Right renal pelvis (tissue), 4 donors: ENCODE results near the gene DIDO1. TPM values are rescaled to one million over a fixed set of nuclear protein-coding genes. Genes with fewer than 3 reads are reported as not detected.

ENCODE experiments used
- DNase-seq, 4 donors: peaks; one replicate each; pipeline ENCODE4 v3.0.0-alpha.2; 2013; ENCODE audit warnings: low read depth in 4 of 4, low spot score in 3 of 4, missing footprints in 1 of 4
- polyA plus RNA-seq, 4 donors: library from polyadenylated mRNA; unstranded; fragments of 120-200 nt; gene quantifications; one replicate each; pipeline ENCODE4 v1.2.1, GENCODE V29; 2013; ENCODE audit not compliant: insufficient read length in 4 of 4

DIDO1 gene
- polyA plus RNA-seq, 4 donors: 52.3 to 61.3 (median 59.1) TPM

DNA sequence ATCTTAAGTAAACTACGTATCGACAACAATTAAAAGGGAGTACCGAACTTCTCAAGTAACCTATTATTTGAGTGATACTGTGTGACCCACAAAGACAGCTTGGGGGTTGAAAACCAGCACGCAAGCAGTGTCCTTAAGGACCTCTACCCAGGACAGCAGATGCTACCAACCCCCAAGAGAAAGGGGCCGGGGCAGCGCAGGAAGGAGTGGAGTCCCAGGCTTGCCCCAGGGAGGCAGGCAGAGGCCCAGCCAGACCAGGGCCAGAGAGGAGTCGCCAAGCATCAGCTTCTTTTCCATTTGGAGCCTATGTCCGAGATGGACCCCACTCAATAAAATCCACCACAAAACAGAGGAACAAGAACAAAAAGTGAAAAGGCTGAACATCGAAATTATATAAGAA, 11.9 kb downstream of the DIDO1 start:
- no peak for DNase-seq

DNA sequence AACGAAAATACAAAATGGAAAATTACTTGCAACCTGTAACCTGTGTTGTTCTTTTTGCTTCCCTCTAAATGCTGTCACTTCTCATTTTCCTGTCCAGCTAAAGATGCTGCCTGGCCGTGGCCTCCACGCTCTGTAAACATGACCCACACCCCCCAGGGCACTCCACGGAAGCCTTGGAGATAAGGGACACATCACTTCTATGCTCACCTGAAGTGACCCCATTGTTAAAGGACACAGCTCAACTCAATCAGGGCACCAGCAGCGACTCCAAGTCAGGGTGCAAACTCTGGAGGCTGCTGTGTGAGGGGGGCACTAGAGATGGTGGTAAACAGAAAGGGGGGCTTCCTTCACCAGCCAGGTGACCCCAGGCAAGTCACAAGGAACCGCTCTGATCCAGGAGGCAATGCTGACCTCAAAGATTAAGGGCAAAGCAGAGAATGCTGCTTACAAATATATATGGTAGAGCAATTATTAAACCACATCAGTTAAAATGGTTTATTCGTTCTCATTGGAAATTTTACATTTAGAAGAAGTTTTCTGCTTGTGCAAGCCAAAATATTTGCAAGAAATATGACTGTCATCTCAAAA, 13.2 kb downstream of the DIDO1 start:
- no peak for DNase-seq

DNA sequence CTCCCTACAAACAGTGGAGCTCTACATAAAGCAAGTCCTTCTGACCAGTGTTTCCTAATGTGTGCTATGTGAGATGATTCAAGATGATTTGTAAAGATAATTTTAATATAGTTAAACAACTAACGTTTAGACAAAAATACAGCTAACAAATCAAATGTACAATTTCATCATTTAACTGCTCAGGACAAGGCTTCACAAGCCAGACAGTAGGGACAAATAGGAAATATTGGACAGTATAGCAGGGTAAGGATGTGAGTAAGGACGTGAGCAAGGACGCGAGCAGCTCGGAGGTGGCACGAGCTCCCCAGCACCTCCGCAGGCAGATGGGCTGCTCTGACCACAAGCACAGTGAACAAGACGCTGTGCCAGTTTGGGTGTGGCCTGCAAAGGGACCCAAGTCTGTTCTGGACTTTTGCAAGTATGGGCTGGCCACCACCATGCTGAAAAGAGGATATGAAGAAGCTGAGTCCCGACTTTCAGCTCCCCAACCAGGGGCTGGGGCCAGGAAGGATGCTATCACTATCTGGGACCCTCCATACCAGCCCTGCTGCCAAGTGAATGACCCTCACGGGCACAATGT, 14.5 kb downstream of the DIDO1 start:
- DNase-seq: no peak

DNA sequence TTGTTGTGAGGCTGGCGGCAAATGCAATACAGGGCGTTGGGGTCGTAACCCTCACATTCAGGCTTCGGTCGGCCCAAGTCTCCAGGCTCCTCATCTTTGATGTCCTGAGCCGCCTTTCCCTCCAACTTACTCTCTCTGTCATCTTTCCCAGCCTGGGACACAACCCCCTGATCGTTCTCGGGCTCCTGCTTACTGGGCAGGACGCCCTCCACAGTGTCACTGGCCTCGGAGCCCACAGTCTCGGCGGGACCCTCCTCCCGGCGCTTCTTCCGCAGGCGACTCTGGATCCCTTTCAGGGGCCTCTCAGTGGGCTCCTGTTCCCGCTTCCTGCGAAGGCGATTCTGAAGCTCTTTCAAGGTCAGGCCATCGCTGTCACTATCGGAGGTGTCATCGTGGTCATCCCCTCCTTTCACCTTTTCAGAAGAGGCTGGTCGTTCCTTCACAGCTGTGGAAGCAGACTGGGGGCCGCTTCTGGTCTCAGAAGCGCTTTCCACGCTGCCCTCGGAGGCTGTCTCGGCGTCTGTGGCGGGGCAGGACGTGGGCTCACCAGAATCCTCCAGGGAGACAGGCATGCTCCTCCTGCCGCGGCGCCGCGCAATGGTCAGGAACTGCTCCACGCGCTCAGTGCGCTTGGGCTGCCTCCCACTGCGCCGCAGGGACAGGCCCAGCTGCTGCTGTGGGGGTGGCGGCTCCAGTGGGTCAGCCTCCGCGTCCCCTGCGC, 15.4 kb downstream of the DIDO1 start:
- DNase-seq: no peak

DNA sequence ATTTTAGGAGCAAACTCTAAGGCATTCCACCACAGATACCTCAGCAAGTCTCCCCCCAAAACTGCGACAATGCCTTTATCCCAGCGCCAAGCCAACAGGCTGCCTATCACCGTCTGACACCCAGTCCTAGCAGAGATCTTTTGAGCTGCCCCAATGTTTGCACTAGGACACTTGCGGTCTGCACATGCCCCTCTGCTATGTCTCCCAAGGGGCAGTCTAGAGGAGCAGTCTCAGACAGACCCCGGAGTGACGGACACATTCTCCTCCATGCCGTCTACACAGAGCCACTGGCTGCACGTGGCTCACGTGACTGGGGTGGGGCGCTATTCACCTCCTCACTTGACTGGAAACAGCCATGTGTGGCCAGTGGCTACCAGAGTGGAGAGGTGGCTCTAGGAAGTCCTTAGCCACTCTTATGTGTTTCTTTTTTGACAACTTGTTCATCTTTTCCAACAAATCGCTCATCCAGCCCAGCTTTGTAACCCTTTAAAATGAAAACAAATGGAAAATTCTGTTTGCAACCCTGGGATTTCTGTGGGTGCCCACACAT, 16.0 kb downstream of the DIDO1 start:
- no peak for DNase-seq

DNA sequence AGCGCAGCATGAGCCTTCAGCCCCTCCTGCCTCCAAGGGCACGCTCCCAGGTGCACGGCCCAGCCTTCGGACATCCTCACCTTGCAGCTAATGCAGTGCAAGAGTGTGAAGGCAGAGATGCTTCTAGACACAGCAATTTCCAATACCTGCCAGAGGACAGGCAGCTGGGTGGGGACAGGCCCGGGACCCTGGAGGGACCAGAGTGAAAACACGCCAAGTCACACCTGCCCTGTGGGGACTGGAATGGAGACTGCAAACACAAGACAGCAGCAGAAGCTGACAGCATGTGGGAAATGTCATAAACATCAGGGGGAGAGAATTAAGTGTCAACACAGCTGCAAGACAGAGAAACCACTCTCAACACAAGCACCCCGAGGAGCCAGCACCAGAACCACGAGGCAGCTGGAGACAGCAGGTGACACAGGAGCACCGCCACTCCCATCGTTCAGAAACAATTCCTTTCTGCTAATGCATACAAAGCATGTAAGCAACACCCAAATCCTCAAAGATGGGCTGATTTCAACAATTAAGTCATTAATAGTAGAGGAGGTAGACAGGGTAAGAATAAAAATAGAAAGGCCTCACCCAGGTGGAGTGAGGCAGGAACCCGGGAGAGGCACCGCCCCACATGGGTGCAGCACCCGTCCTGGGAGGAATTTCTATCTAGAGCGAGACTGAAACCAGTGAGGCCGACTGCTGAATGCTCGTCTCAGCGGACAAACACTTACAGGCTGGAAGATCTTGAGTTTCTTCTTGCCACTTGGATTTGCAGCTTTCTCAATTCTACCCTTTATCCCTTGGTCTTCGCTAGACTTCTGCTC, 17.1 kb downstream of the DIDO1 start:
- no peak for DNase-seq

DNA sequence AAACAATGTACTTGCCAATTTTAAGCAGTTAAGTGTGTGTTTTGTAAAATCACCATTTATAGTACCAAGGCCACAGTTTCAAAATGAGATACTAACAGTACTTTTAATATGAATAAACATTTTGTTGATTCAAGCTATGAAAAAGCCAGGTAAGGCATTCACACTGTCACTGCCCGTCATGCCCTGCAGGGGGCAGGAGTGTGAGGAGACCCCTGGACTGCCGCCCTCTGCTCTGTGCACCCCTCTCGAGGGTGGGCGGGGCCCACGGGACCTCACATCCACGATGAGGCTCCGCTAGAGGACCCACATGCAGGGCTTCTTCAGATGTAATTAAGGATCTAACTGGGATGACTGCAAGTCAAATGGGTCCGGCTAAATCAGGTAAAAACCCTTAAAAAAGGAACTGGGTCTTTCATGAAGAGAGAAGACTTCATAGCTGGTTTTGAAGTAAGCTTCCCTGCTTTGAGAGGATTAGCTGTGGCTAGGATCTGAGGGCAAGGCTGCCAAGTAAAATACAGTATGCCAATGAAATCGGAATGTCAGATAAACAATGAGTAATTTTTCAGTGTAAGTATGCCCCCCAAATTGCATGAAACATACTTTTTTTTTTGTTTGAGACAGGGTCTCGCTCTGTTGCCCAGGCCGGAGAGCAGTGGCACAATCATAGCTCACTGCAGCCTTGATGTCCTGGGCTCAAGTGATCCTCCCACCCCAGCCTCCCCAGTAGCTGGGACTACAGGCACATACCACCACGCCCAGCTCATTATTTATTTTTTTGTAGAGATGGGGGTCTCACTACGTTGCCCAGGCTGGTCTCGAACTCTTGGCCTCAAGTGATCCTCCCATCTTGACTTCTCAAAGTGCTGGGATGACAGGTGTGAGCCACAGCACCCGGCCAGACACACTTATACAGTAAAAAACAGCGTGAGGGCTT, 18.7 kb downstream of the DIDO1 start:
- DNase-seq: no peak

DNA sequence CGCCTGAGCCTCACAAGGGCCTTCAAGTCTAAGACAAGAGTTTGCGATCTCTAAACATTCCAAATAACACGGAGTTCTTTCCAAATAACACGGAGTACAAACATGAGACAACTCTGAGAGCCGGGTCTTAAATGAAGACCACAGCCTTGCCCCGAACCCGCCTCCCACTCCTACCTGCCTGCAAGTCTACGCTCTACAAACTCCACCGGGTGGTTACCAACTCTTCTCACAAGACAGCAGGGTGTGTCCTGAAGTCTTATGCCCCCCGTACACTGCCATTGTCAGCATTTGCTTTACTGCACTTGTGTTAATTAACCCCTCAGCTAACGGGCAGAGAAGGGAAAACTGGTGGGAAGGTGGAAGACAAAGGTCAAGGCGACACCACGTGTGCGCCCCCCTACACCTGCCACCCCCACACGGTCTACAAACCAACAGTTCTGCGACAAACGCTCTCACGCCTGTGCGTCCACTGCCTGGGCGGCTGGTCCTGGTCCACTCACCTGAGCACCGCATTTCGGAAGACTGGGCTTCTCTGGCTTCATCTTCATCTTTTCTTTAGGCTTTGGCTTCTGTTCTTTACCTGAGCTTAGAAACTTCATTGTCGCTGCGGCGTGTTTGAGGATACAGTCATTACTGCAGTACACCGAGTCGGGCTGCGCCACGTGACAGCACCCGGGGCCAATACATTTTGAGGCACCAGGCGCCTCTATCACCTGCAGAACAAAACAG, 19.5 kb downstream of the DIDO1 start:
- no peak for DNase-seq

DNA sequence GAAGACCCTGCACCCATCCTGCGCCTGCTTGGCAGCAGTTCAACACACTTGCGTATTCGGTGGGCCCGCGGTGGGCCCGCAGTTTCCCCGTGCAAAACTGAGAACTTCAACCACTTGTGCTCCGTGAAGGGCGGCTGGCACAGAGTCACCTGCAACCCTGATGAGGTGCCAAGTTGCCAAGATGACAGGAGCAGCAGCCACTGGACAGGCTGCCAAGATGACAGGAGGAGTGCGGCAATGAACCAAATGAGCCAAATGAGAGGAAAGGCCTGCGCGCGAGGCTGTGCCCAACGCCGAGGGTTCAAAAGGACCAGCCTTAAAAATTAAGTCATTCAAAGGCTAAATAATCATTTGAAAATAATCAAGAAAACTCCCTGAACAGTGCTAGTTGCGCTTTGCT, 20.1 kb downstream of the DIDO1 start:
- DNase-seq: no peak

DNA sequence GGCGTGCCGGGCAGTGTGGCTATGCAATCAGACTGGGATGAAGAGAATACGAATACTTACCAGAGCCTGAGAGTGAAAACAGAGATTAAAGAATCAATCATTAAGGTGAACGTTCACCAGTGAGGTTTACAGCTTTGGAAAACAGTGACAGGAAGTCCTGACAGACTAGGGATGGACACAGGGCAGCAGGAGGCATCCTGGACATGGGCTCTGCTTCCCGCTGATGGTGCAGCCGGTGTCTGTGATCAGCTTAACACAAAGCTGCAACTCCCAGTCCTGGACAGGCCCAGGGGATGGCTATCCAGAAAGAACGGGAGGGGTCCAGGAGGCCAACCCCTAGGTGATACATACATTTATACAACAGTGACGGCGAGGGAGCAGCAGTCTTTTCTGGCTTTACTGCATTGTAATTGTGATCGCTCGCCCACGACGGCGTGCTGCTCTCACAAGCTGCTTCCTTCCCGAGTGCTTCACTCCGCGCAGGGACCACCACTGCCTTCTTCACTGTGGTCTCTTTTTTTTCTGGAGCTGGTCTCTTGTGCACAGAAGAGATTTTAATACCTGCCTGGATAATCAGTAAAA, 20.7 kb downstream of the DIDO1 start:
- no peak for DNase-seq

DNA sequence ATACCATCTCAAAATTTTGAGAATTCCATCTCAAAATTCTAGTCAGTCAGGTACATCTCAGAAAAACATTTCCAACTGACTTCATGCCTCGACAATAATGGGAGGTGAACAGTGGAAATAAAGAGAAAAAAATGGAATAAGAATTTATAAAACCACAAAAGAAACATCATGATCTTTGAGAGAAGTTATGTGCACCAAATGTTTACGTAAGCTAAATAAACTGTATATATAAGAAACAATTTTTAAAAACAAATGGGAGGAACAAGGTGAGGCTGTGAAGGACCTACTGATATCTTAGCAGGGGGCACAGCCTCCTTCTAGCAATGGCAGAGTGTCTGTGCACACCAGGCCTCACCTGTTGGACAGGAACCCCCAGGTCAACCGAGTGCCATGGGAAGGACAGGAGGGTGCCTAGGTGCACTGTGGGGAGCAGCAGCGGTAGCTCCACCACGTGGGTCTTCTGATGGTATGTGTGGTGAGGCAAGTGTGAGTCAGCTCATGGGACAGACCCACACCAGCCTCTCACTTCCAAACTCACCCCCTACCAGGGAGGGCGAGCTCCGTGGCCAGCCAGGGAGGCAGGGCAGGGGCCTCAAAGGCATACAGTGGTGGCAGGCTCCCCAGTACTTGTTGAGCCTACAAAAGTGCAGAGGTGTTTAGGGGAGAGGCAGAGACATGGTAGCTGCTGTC, 23.2 kb downstream of the DIDO1 start:
- DNase-seq: no peak

DNA sequence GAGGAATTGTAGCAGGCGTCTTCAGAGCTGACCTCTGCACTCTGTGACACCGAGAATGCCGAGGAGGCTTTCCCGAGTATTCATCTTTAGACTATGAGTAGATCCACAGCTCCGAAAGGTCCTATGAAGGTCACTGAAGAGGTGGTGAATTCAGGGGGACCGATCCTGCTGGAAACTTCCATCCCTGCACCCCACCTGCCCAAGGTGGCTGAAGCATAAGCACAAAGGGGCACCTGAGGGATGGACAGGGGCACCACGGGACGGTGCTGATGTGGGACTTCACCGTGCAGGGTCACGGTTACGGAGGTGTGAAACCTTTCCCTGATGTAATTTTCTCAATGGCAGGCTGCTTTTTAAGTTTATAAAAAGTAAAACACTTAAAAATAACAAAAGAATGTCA, 24.4 kb downstream of the DIDO1 start:
- DNase-seq: no peak

DNA sequence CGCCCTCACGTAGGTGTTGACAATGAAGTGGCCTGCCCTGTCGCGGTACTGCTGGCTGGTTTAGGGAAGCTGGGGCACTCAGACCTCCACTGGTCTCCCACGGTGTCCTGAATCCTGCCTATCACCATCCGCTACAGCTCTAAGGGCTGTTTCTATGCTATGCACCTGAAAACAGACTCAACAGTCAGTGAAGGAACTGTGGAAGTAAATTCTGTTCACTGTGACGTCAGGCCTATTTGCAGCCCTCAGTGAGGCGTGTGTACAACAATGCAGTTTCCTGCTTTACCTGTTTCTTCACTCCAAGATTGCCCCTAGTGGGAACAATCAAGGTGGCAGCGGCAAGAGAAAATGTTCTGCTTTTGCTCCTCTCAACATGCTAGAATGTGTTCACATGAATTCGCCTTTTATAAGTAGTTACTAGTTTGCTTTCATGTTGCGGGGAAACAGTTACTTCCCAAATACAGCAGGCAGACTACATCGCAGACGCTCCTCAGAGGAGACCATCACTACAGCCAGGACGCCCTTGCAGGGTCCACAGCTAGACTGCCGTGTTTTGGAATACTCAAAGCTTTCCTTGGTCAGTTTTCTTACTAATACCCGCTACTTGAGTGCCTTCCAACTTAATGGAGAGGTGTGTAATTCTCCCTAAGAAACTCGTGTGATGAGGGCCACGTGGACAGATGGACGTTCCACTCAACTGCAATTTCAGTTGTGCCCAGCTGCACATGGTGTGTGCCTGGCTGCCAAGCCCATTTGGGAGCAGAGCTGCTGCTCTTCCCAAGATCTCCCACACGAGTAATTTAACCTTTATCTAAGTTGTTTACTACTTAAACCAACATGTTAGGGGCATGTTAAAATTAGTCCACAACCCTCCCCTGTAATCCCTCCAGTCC, 25.4 kb downstream of the DIDO1 start:
- no peak for DNase-seq

DNA sequence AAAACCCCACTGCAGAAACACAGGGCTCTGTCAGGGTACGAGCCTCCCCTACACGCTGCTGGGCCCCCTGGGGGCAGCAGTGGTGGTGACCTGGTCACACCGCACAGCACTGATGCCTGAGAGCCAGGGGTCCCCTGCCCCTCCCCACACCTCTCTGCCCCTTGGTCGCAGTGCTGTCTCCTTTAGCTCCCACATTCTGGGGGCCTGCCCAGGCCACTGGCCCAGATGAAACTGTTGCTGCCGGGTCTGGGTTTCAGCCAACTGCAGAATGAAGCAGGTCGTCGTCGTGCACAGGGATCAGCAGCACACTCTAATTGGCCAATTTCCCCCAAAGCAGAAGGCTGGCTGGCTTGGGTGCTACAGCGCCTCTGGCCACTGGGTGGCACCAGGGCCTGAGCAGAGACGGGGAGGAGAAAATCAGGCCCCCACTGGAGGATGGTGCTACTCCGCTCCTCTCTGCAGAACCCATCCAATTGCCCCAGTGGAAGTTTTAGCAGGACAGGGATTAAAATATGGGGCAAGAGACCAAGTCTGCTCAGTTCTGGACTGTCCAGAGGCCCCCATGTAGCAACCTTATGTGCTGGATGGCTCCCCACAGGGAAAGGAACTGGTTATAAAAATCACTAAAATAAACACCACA, 26.1 kb downstream of the DIDO1 start:
- no peak for DNase-seq

DNA sequence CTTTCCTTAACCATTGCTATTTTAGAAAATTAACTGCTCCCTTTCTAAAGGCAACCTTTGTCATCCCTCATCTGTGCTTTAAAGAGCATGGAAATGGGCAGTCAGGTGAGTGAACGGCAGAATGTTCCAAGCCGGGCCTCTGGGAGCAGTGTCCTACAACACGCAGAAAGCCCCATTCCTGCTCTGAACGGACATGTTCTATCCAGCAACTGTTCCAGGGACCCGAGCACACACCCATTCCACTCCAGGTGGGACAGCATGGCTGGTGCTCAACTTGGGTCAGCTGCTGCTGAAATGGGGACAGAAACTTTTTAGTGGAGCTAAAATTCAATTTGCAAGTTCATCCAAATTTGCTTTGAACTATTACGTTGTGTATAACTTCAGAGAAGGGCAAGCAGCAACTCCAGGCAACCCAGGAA, 26.7 kb downstream of the DIDO1 start:
- DNase-seq: no peak

DNA sequence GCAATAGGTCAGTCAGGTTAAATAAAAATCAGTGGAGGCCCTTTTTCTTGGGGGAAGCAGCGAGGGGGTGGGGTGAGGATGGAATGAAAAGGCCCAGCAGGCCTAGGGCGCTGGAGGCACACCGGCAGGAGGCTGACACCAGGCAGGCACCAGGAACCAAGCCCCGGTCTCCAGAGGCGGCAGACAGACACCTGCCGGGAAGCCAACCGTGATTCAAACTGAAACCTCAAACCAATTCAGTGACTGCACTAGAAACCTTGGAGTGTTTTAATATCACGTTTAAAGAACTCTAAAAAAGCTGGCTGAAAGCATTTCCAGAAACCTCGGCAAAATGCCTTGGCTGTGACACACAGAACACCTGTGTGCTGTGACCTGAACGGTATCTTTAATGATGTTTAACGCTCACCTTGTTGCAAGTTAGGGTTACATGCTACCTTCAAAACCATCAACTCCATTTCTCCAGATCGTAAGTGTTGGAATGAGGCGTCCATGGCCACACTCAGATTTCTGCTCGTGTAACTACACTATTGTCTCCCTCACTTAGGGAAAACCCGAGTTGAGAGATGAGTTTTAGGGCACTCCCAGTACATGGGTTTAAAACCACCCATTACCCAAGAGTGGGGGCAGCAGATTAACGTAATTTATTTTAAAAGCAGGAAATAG, 27.2 kb downstream of the DIDO1 start:
- no peak for DNase-seq
